ENCODE measurements around the gene RIMS4. TPM values are rescaled to one million over a fixed set of nuclear protein-coding genes. Genes with fewer than 3 reads are reported as not detected.

RIMS4 gene
- total RNA-seq, 1 experiment from 2014 or later = 16.3 TPM

GRCh38 chr20:44738813-44739477 lies 71.4 kb downstream of the RIMS4 start:
- Histone ChIP-seq H4K91ac (ENCODE audit: insufficient read length, low read depth, low read length) (no peak overlapping the region), H3K23ac (ENCODE audit: insufficient read length, low read depth, low read length) (no peak overlapping the region), H3K56ac (ENCODE audit: insufficient read length, low read depth, low read length) (no peak overlapping the region), H3K4me1 (ENCODE audit: insufficient read depth, low read length) (no peaks in the 10 kb centered on the region), H2AFZ (ENCODE audit: low read length) (no peak overlapping the region), H3K4ac (ENCODE audit: low read depth, low read length) (no peak overlapping the region), H3K14ac (ENCODE audit: insufficient read depth, low read length) (no peak overlapping the region), H2BK5ac (ENCODE audit: insufficient read length, low read length) (no peak overlapping the region), H3K4me2 (ENCODE audit: insufficient read depth, insufficient read length, low read length) (no peak overlapping the region), H2BK15ac (ENCODE audit: low read depth, low read length) (no peak overlapping the region), H3K23me2 (ENCODE audit: insufficient read length, low read depth, low read length, poor library complexity, severe bottlenecking) (no peaks in the 10 kb centered on the region), H3K79me2 (ENCODE audit: insufficient read depth, low read length) (no peaks in the 10 kb centered on the region), H3K27ac (ENCODE audit: insufficient read length, low read depth, low read length) (no peak overlapping the region), H3T11ph (ENCODE audit: low read length) (no peak overlapping the region), H2BK120ac (ENCODE audit: low read depth, low read length, poor library complexity, severe bottlenecking) (no peak overlapping the region), H4K5ac (ENCODE audit: insufficient read length, low read depth, low read length) (no peak overlapping the region), H2BK12ac (ENCODE audit: insufficient read length, low read depth, low read length) (no peak overlapping the region), H3K27me3 (ENCODE audit: insufficient read depth, low read length) (no peaks in the 10 kb centered on the region), H4K8ac (replicated peaks; ENCODE audit: insufficient read length, low read depth, low read length) (no peak overlapping the region), H3K79me1 (ENCODE audit: insufficient read depth, low read depth, low read length, poor library complexity, severe bottlenecking) (no peaks in the 10 kb centered on the region), H2AK5ac (ENCODE audit: insufficient read length, low read length) (no peak overlapping the region), H3K9me3 (ENCODE audit: control insufficient read depth, low read depth, low read length) (no peaks in the 10 kb centered on the region), H4K20me1 (ENCODE audit: control insufficient read depth, insufficient read depth, insufficient read length) (no peaks in the 10 kb centered on the region), H3K9ac (ENCODE audit: extremely low read depth, insufficient read length, low read length) (no peak overlapping the region), H3K18ac (ENCODE audit: insufficient read length, low read depth, low read length) (no peak overlapping the region), H2BK20ac (ENCODE audit: low read depth, low read length, poor library complexity, severe bottlenecking) (no peak overlapping the region)
- Mint-ChIP-seq H3K4me3 (peak overlapping the region; percentile 39 to 46; a peak in 3 of 5 replicates), H3K27ac (no peak overlapping the region), H3K4me1 (peaks cover 11 to 28% of the 10 kb centered on the region in 2 experiments), H3K36me3 (ENCODE audit: insufficient read depth in 1 of 3, low read depth in 3 of 3) (peaks cover 2 to 4% (median 2%) of the 10 kb centered on the region in 3 experiments; a peak in 2 of 7 replicates), H3K27me3 (ENCODE audit: low read depth) (peaks cover 32% of the 10 kb centered on the region), H3K9me3 (no peaks in the 10 kb centered on the region; a peak in 1 of 5 replicates)
- peak; percentile 90 for DNase-seq
- WGBS (ENCODE audit: extremely low coverage, insufficient read length, low lambda C conversion rate) = no CpG with 5 or more reads among the region's 7 CpGs
- TF ChIP-seq CTCF (conservative IDR thresholded peaks at IDR 0.05) = no peak

Data from H9 (cell line).